ENCODE measurements around the gene NPFF.
"Not testable (repeated sequence)": the region's sequence is repeated elsewhere in the genome, so short reads cannot be mapped to it uniquely, and the experiment has no call there.

The NPFF gene, protein sequence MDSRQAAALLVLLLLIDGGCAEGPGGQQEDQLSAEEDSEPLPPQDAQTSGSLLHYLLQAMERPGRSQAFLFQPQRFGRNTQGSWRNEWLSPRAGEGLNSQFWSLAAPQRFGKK

DNA sequence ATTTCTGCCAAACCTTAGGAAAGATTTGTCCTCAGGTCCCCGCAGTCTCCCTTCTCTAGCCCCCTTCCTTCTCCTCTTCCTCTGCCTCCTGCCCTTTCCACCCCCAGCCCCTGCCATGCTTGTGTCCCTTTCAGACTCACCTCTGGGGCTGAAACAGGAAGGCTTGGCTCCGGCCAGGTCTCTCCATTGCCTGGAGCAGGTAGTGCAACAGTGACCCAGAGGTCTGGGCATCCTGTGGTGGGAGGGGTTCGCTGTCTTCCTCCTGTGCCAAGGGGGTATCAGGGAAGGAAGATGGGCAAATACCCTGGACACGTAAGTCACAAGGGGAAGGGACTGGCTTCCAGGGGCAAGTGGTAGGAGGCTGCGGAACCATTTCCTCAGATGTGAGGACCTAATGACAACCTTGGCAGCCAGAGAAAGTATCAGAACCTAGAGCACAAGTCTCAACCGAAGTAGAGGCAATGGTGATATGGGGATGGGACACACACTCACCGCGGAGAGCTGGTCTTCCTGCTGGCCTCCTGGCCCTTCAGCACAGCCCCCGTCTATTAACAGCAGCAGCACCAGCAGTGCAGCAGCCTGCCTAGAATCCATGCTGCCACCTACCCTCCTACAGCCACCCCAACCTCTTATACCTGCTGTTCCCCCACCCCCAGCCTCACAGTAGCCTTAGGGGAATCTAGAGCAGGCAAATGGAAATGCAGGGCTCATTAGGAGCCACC is at the start of gene NPFF:
Gene NPFF (minus strand): TSS at position 604 of the 722 bp plus-strand sequence. CDS start 10 bp downstream, at position 594.
- FAIRE-seq = no peak

DNA sequence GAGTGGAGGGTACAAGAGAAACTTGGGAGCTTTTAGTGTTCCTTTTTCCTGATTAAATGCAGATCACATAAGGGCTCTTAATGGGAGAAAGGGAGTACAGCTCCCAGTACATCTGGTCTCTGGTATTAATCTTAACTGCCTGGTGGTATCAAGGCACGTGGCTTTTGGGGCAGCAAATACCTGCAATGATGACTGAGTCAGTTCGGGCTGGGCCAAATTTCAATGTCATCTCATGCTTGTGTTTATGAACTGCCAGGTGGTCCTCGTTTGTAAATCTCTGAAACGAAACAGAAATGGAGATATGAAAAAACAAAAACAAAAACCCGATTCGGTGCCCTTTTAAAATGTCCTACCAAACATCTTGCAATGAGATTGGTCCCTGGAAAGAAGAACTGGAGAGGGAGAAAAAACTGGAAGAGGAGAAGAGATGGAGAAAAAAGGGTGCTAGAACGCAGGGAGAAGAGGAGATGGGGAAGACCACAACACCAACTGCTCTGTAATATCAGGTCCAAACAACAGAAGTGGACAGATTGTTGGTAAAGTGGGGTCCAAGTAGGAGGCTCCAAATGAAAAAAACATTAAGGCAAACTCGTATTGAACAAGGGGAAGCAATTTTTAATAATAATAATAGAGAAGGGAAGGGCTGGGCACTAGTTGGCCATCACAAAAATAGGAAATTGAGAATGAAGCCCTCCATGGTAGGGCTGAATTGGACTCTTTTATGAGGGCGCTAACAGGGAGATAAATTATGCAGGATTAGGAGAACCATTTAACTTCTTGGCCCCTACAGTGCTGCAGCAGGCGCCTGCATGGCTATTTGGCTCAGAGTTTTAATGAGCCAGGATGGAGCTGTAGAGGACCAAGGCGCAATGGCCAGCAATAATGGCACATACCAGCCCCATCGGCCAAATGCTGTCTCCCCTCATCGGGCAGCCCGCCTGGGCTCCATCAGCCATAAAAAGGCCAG is 45.4 kb upstream of the NPFF start:
- no peak for FAIRE-seq

More for the DNA sequence above, at the start of gene NPFF:
- DNase-seq (ENCODE audit: insufficient read length, low spot score) = no peak

DNA sequence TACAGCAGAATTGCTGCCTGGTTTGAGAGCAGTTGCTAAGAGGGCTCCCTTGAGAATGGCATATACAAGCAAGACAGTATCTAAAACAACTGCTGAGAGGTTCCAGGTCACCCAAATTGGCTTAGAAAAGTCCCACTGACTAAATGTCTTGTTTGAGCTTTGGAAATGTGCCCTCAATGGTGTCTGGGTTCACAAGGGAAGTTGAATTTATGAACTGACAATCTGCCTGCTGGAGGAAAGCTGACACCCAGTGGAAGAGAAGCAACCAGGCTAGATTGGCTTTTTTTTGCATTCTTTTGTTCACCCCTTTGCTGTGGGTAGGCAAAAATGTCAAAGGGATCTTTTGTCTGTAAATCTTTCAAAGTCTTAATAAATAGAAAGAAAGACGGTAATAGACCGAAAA is 44.6 kb upstream of the NPFF start:
- DNase-seq (ENCODE audit: insufficient read length, low spot score) = no peak
- no peak for FAIRE-seq

More for the DNA sequence above, 45.4 kb upstream of the NPFF start:
- DNase-seq (ENCODE audit: insufficient read length, low spot score) = no peak

DNA sequence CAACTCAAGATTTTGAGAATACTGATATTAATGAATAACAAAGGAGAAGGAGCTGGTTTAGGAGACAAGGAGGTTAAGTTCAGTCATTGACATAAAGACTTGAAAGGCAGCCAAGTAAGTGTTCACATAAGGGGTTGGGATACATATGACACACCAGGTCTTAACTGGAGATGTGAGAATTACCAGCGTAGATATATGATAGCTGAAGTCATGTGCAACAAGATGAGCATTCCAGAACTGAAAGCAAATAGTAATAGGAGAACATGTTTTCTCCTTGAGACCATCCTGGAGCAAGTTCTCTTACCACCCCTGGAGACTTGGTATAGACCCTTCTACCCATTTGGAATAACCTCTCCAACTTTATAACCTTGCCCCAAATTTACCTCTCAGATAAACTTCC is 43.3 kb upstream of the NPFF start:
- FAIRE-seq = no peak
- no peak for DNase-seq (ENCODE audit: insufficient read length, low spot score)

DNA sequence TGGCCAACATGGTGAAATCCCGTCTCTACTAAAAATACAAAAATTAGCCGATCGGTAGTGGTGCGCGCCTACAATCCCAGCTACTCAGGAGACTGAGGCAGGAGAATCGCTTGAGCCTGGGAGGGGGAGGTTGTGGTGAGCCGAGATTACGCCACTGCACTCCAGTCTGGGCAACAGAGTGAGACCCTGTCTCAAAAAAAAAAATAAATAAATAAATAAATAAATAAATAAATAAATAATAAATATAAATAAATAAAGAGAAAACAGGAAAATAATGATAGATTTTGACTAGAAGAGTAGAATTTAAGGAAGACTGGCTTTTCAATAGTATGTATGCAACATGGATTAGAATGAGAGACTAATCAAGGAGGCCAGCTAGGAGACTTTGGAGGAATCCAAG is 42.8 kb upstream of the NPFF start:
- not testable (repeated sequence) for FAIRE-seq; DNase-seq (ENCODE audit: insufficient read length, low spot score)

DNA sequence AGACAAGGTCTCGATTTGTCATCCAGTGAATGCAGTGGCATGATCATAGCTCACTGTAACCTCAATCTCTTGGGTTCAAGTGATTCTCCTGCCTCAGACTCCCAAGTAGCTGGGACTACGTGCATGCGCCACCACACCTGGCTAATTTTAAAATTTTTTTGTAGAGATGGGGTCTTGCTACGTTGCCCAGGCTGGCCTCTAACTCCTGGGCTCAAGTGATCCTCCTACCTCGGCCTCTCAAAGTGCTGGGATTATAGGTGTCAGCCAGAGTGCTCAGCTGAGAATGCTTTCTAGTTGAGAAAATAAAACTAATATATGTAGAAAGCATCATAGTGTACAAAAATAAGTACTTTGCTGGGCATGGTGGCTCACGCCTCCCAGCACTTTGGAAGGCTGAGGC is 41.1 kb upstream of the NPFF start:
- FAIRE-seq; DNase-seq (ENCODE audit: insufficient read length, low spot score): not testable (repeated sequence)

DNA sequence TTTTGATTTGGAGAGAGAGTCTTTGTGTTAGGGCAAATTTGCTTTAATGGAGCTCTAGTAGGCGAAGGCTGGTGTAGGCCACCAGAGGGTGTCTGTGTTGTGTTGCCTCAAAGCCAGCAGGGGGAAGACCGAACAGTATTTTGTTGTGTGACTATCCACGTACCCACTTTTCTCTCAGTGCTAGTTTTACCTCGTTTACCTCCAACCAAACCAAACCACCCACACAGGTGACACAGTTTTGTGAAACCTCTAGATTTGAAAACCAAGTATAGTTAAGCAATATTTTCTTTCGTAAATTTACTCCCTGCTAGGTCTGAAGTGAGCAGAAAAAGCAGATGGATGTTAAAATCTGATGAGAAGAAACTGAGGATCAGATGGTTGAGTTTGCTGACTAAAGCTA is 36.3 kb upstream of the NPFF start:
- FAIRE-seq = peak; percentile 83
- DNase-seq (ENCODE audit: insufficient read length, low spot score) = peak; percentile 59

DNA sequence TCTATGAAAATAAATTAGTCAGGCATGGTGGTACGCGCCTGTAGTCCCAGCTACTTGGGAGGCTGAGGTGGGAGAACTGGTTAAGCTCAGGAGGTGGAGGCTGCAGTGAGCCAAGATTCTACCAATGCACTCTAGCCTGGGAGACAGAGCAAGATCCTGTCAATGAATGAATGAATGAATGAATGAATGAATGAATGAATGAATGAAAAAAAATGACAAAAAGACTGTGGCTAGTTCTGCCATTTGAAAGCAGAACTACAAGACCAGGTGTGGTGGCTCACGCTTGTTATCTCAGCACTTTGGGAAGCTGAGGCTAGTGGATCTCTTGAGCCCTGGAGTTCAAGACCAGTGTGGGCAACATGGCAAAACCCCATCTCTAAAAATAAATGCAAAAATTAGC is 32.2 kb upstream of the NPFF start:
- DNase-seq (ENCODE audit: insufficient read length, low spot score) (no peak), FAIRE-seq (no peak)

DNA sequence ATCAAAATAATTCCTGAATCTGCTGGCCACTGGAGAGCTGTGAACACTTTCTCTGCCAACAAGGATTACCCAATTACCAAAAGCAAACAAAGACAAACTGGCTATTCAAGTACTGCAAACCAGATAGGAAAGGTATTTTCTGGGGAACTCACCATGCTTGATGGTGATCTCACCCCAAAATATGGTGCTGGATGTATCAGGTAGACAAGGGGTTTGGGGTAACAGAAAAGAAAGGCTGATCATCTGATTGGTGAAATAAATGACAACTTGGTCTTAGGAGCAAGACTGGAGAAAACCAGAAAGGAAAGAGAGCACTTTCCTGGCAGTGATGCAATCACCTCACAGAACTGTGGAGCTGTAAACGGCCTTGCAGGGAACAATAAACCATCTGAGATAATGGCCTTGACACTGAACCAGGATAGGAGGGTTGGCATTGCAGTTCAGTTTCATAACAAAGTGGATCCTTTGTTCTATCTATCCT is 31.0 kb upstream of the NPFF start:
- DNase-seq (ENCODE audit: insufficient read length, low spot score) = no peak

DNA sequence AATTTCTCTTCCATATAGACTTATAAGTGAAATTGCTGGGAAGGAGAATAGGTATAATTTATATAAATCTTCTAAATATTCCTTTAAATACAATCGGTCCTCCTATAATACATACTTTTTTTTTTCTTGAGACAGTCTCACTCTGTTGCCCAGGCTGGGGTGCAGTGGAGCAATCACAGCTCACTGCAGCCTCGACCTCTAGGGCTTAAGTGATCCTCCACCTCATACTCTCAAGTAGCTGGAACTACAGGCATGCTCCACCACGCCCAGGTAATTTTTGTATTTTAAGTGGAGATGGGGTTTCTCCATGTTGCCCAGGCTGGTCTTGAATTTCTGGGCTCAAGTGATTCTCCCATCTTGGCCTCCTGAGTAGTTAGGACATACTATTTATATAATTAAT is 29.7 kb upstream of the NPFF start:
- FAIRE-seq (no peak), DNase-seq (ENCODE audit: insufficient read length, low spot score) (no peak)

More for the DNA sequence above, 31.0 kb upstream of the NPFF start:
- no peak for FAIRE-seq

DNA sequence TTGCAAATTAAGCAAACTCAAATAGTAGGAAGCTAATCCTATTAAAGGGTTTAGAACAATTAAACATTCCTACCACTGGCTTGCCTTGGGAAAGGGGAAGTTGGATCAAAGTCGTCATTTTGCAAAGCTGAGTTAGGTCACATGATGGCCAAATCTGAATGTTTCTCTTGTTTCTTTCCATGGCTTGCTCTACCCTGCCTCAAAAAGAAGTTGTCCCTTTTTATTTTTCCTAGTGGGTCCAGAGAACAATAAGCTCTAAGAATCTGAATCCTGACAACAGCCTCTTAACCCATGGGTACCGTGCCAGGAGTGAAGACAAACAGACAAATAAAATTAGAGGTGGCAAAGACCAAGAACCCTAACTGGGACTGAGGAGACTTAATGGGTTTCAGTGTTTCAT is 26.2 kb upstream of the NPFF start:
- FAIRE-seq = no peak
- DNase-seq (ENCODE audit: insufficient read length, low spot score) = no peak

DNA sequence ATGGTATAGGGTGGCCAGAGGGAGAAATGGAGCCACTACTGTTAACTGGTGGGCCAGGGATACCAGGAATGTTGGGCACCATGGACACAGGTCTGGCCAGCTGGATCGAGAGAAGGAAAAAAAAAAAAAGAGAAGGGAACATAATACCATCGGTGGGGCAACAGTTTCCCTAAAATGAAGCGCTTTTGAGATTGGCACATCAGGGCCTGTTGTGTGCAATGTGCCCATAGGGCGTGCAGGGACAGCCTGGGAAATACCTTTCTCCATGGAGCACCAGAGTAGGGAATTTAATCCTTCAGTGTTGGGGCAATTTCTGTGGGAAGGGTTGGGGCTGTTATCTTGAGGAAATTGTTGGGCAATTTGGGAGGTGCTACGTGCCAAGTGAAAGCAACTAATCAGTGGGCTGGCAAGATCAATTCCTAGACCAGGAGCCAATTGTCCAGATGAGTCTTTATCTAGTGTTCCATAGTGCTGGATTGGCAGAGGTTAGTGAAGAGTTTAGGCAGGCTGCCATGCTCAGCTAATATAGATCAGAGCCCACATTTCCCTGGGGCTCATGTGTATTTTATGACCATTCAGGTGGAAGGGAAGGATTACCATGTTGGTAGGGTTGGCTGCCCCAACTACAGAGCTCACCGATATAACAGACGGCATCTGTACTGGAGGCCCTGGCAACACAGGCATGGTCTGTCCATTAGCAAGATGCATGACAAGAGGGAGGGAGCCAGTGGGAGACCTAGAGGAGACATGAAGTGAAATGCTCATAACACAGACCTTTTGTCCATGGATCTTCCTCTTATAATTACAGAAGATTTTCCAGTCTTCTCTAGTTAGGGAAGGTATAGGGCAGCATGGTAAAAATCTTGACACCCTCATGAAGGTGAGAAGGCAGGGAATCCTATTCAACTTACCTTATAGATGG is 25.5 kb upstream of the NPFF start:
- DNase-seq (ENCODE audit: insufficient read length, low spot score) = no peak
- no peak for FAIRE-seq

DNA sequence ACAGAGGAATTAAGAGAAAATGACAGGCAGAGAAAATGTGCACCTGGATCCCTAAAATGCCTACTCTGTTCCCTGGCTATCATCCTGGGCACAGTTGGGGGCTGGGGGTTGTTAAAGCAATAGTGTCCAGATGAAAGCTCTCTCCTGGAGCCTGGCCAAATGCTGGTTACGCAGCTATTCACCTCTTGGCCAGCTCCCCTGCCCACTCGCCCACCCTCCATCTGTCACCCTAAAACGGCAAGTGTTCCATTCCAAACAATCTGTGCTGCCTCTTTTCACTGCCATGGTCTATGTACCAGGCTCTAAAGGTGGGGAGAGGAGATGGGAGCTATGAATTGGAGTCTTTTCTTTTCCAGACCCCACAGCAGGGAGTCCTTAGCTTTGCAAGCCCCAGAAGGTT is 24.7 kb upstream of the NPFF start:
- DNase-seq (ENCODE audit: insufficient read length, low spot score) (no peak), FAIRE-seq (no peak)

DNA sequence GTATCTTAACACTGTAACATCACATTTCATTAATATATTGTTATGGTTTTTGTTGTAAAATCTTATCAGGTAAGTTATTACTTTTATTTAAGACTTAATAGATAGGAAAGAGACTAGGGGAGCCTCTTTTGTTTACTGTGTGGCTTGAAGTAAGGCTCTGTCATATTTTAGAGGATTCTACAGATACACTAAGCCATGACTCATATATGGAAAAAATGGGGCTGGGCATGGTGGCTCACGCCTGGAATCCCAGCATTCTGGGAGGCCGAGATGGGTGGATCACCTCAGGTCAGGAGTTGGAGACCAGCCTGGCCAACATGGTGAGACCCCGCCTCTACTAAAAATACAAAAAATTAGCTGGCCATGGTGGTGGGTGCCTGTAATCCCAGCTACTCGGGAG is 23.6 kb upstream of the NPFF start:
- FAIRE-seq (no peak), DNase-seq (ENCODE audit: insufficient read length, low spot score) (no peak)

DNA sequence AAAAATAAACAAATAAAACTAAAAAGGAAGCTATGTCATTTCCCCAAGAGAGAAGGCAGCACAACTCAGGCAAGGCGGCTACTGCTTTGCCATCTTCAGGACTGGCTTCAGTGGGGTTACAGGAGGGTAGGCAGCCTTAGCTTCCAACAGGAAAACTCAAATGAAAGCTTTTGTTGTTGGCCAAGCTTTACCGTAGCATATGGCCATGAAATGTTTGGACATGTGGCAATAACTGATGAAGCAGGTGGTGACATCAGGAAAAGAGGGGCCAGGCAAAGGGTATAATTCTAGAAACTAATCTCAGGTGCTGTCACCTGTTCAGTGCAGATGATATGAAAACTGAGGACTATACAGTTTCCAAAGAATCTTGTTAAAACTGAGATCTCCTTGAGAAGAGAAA is 22.8 kb upstream of the NPFF start:
- DNase-seq (ENCODE audit: insufficient read length, low spot score) (no peak), FAIRE-seq (no peak)

DNA sequence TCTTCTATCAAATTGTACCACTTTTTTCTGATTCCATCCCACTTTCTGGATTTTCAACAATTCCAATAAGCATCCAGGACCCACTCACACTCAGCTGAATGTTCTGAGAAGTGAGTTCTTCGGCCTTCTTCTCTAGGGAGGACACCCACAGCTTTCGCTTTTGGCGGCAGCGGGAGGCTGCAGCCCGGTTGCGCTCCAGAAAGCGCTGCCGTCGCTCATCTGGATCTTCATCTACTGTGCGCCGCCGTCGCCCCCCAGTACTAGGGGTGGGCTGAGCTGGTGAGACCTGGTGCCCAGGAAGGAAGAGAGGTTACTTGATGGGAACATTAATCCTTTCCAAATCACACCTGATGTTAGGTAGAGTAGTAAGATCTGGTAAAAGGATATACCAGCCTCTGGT is 17.2 kb upstream of the NPFF start:
- DNase-seq (ENCODE audit: insufficient read length, low spot score) (no peak), FAIRE-seq (no peak)

DNA sequence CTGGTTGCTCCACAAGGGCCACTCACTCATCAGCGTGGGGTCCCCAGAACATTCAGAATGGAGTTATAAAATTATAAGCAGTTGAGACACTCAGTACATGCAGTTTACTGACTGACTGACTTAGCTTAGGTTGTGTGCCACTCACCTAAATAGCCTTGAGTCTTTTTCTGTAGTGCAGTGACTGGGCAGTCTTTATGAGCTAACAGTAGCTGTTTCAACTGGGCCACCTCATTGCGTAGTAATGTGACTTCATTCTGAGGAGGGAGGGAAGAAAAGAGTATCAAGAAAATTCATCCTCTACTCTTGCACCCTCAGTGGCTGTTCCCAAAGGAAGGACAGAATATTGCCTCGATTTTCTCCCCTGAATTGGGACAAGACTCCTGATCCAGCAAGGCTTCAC is 15.8 kb upstream of the NPFF start:
- DNase-seq (ENCODE audit: insufficient read length, low spot score) (no peak), FAIRE-seq (no peak)

DNA sequence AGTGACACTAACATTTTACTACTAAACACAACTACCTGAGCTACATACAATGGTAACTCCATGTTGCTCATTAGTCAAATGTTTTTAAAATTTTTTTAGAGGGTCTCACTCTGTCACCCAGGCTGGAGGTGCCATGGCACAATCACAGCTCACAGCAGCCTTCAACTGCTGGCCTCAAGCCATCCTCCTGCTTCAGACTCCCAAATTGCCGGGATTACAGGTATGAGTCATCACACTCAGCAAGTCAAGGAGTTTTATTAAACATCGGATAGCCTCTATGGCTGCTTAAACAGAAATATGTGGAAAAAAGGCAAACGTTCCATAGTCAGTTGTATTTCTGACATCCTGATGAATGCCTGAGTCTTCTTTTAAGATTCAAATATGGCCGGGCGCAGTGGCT is 11.1 kb upstream of the NPFF start:
- FAIRE-seq (no peak), DNase-seq (ENCODE audit: insufficient read length, low spot score) (no peak)

DNA sequence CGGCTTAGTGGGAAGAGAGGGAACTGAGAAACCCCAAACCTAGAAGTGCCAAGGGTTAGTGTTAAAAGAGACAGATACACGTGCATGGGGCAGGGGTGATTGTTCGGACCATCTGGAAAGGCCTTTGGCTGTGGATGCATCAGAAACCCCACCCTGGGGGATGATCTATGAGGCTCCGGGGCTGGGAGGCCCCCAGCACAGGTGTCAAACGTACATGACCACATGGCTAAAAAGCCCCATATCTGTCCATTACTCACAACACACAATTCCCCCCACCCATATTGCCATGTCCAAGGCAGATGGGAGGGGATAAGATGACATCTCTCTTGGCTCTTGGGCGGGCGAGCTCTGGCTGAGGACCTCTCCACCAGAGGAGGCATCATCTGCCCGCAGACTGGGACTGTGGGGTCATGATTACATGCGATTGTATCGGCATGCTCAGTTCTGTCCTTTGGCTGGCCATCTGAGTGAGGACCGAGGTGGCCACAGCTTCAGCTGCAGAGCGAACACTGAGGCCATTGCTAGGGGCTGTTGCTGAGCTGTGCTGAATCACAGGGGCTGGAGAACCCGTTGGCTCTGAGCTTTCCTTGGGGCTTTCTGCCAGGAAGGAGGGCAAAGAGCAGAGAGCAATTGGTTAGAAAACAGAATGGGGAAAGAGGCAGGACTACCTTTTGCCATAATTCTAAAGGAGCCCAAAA is 9.6 kb upstream of the NPFF start:
- DNase-seq (ENCODE audit: insufficient read length, low spot score) = no peak
- no peak for FAIRE-seq

DNA sequence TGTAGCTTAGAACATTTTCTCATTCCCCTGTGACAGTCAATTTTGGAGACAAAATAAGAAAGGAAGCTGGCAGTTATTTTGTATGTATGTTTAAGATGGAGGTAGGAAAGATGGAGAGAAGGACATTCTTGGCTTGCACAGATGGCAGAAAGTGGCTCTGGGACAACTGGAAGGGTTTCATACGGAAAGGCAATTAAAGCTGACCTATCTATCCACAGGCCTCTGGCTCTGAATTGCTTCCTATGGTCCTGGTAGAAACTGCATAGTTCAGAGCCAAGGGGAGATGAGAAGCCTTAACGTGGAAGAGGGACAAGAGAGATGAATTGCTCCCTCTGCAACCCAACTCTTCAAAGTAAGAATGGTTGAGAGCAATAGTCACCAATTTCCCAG is 8.0 kb upstream of the NPFF start:
- FAIRE-seq = no peak
- no peak for DNase-seq (ENCODE audit: insufficient read length, low spot score)
